GM11168 (cell line): ENCODE measurements around the gene ALG3.

Source experiments
- in situ Hi-C: fragments of 300-500 bp; cut with MboI; formaldehyde crosslinking; loops from one replicate; pipeline ENCODE4 v1.12.0; 2022; ENCODE audit warnings: low sequenced_read_pairs; ENCODE audit not compliant: unreplicated experiment

ALG3 gene

DNA sequence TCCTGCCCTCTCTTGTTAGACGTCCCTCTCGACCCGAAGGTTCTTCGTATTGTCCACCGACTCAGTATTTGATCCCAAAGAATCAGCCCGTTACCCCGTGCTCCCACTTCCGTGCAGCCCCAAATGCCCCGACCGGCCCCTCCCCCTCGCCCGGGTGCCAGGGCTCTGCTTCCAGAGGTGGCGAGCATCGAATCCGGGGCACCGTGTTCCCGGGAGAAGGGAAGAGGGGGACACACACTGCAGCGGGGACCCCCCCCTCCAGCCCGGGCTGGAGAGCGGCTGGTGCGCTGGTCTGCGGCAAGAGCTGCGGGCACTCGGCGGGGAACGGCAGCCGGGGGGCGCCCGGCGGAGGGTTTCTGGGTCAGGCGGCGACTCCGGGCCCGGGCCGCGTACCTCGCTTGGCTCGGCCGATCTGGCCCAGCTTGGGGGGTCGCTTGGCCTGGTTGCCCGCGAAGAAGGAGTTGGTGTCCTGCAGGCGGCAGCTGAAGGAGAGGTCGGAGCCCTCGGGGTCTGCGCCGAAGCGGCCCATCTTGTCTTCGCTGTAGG lies 12.0 kb upstream of the ALG3 start:
- in situ Hi-C loops: loop anchor here (25.0 kb wide), 1 partner anchor 373 kb away; the partner anchor contains the start of gene PARL

DNA sequence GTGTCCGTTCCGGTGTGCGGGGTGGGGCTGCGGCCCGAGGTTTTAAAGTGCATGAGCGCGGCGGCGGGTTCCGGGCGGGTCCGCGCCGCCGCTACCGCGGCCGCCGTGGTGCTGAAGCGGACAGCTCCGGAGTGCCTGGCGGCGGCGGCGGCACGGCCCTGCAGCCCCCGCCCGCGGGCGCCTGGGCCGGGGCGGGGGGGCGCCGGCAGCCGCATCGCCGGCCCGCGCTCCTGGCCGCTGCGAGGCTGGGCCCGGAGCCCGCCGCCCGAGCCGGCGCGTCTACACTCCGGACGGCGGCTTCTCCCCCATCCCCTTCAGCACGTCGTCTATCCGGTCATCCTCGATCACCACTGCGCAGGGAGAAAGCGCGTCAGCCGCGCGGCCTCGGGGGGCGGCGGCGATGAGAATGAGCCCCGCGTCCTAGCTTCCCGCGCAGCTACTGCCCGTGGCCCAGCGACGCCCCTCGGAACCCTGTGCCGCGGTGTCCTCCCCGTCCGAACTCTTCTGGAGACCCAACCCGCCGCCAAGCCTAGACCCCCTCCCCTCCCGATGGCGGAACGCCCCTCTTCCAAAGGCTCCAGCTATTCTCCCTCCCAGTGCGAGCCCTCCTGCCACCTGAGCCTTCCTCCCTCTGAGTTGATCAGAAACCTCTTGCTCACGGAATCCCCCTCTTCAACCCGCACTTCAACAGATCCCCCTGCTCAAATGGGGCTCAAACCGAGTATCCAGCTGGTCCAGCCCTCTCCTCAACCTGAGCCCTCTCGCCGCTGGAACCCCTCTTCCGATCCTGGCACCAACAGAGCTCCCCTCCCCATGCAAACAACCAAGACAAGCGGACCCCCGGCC lies 11.3 kb upstream of the ALG3 start:
- in situ Hi-C loops: loop anchor here (25.0 kb wide), 1 partner anchor 373 kb away; the partner anchor contains the start of gene PARL

DNA sequence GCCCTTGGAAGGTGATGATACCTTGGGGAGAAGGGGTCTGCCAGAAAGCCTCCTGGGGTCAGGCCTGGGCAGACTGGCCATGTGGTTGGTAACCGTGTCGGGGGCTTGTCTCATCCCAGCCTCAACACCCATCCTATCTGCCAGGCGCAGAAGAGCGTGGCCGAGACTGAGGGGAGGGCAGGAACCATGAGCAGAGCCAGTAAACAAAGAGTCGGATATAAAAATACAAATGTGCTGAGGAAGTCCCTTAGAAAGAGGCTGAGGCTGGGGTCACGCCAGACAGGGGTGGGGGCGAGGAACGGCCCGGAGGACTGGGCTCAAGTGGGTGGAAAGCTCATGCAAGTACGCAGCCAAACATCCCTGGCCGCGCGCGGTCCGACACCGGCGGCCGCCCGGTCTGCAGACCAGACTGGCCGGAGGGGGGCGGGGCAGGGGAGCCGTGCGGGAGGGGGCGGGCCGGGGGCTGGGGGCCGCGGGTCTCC lies 10.7 kb upstream of the ALG3 start:
- in situ Hi-C loops: loop anchor here (25.0 kb wide), 1 partner anchor 372 kb away; the partner anchor contains the start of gene PARL

DNA sequence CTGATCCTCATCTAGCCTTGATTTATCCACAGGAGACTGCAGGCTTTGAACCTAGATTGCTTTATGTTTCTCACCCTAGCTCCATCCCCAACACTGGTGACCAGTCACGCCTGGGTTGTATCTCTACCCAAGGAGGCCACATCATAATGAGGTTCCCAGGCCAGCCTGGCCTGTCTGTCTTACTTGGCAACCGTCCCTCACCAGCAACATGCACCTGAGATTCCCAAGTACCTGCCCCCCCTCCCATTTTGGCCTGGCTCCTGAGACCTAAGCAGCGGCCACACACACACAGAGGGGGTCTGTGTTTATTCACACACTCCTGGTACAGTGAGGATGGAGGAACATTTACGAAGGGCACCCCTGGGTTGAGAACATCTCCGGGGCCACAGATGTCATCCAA lies 10.2 kb upstream of the ALG3 start:
- in situ Hi-C loops: loop anchor here (25.0 kb wide), 1 partner anchor 372 kb away; the partner anchor contains the start of gene PARL

DNA sequence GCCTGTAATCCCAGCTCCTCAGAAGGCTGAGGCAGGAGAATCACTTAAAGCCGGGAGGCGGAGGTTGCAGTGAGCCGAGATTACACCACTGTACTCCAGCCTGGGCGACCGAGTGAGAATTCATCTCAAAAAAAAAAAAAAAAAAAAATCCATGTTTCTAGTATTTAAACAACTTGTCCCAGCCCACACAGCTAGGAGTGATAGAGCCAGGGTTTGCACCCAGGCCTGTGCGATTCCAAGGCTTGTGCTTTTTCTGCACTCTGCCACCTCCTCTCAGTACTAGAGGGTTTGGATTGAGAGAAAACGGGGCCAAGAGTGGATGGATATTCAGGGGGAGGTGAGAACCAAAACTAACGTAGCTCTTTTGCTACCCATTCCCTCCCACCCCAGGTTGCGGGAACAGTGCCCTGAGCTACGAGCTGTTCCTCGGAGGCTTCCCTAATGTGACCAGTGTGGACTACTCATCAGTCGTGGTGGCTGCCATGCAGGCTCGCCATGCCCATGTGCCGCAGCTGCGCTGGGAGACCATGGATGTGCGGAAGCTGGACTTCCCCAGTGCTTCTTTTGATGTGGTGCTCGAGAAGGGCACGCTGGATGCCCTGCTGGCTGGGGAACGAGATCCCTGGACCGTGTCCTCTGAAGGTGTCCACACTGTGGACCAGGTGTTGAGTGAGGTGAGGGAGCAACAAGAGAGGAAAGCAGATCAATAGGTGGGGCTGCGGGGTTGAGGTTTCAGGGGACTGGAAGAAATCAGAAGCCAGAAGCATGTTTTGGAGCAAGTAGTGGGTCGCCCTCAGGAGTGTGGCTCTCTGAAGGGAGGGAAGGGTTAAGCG lies 8.5 kb upstream of the ALG3 start:
- in situ Hi-C loops: loop anchor here (25.0 kb wide), 1 partner anchor 370 kb away; the partner anchor contains the start of gene PARL

DNA sequence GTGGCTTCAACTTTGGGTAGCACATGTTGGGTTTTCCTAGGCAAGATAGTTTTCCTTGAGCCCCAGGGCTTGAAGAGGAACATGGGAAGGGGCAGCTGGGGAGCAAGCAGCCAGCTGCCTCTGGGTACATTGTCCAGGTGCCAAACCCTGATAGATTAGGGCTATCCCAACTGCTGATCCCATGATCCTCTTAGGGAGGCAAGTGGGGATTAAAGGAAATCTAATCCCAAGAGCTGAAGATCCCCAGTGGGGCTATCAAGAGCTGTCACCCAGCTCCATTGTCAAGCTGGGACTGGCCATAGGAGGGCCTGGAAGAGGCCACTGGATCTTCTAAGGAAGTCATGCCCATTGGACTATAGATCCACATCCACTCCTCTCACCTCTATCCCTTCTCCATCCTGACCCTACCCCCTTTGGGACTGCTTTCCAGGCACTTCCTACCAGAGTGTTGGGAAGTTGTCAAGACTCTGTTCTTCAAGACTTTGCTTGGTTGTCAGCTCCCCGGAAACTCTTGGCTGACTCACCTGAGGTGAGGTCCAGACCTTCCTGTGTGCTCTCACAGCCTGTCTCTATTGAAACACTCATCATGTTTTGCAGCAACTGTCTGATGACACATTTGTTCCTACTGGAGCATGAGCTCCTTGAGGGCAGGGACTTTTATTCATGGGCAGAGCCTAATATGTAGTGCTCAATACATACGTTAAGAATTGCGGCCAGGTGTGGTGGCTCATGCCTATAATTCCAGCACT lies 6.7 kb upstream of the ALG3 start:
- in situ Hi-C loops: loop anchor here (25.0 kb wide), 1 partner anchor 368 kb away; the partner anchor contains the start of gene PARL

DNA sequence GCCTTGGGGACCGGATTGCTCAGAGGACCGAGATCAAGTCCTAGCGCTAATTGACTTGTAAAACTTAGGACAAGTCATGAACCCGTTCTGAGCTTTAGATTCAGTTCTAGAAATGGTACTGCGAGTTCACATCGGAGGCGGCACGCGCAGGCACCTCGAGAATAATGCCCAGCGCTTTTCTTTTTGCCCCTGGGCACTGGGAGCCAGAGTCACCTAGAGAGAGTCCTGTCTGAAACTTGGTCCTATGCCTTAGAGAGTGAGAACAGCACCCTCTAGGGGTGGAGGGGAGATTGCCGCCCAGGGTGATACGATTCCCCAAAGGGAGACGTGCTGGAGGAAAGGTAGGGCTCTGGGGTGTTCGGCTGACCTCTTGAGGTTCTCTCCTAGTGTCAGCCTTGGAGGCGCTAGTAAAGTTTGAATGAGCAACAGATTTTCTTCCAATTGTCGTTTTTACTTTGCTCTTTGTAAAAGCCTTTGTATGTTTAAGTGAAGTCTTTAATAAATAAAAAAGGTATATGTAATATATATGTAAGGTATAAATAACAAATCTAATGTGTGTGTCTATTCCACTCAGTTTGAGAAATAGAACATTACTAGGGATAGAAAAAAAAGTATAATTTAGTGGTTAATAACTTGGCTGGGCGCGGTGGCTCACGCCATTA lies 1.5 kb upstream of the ALG3 start:
- in situ Hi-C loops: loop anchor here (25.0 kb wide), 1 partner anchor 363 kb away; the partner anchor contains the start of gene PARL

DNA sequence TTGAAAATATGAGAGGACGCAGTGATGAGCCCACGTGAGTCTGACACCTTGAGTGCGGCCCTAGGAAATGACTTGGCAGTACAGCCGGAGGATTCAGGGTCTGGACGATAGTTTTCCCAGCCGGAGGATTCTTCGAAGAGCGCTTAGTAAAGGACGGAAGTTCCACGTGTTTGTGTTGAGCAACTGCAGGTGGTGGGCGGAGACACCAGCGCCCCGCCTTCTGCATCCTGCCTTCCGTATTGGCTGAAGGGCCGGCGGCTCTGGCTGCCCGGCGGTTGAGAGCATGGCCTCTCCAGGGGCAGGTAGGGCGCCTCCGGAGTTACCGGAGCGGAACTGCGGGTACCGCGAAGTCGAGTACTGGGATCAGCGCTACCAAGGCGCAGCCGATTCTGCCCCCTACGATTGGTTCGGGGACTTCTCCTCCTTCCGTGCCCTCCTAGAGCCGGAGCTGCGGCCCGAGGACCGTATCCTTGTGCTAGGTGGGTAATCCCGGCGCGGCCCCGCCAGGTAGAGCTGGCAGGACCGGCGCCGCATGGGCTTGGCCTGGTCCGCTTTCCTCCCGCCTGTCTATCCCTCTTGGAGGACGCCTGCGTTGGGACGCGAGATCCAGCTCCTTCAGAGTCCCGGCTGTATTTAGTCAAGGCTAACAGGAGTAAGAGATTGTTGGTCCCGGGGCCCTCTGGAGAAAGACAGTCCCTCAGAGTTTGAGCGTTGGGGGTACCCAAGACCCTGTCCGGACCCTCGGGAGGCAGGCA lies 827 bp upstream of the ALG3 start, which contains the start of gene EEF1AKMT4:
Gene EEF1AKMT4, plus strand, starts transcription at position 261 of the 755 bp plus-strand sequence. Its CDS starts 23 bp downstream, at position 284.
- in situ Hi-C loops: loop anchor here (25.0 kb wide), 1 partner anchor 362 kb away; the partner anchor contains the start of gene PARL

DNA sequence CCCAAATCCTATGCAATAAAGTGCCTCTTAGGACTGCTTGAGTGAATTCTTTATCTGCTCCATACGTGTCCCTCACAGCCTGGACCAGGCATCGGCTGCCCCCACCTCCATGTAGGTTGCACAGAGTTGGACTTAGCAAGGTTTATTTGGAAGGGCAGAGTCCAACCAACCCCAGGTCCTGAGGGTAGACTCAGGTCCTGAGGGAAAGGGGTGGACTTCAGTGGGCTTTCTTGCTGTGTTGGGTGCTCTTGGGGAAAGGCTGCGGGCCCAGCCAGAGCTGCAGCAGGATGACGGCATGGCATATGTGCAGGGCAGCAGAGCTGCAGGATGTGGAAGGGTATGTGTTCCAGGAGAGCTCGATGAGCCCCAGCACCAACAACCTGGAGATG lies 6.5 kb downstream of the ALG3 start:
- in situ Hi-C loops: no loop called here

DNA sequence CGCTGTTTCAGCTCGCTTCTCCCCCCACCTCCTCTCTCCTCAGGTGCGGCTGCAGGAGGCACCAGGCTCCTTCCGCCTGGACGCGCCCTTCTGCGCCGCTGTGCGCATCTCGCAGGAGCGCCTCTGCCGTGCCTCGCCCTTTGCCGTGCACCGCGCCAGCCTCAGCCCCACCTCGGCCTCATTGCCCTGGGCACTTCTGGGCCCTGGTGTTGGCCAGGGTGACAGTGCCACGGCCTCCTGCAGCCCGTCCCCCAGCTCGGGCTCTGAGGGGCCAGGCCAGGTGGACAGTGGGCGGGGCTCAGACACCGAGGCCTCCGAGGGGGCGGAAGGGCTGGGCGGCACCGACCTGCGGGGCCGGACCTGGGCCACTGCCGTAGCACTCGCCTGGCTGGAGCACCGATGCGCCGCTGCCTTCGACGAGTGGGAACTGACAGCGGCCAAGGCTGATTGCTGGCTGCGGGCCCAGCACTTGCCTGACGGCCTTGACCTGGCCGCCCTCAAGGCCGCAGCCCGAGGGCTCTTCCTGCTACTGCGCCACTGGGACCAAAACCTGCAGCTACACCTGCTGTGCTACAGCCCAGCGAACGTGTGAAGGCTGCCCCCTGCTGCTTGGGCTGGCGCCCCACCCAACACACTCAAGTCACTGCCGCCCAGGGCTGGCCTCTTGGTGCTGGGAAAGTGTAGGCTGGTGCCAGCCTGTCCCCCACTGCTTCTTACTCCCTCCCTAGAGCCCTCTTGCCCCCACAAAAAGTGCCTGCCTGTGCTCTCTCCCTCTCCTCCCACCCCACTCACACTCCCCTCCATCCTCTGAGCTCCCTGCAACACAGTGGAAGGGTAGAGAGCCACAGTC lies 7.1 kb downstream of the ALG3 start:
- in situ Hi-C loops: no loop called here

DNA sequence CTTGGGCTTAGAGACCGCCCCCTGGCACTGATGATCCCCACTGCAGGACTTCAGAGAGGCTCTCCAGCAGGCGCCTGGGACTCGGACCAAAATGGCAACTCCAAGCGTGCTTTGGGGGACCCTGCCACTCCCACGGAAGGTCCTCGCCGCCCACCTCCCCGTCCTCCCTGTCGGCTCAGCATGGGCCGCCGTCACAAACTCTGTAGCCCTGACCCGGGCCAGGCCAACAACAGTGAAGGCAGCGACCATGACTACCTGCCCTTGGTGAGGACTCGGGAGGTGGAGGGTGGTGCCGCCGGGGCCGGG lies 7.7 kb downstream of the ALG3 start:
- in situ Hi-C loops: no loop called here

DNA sequence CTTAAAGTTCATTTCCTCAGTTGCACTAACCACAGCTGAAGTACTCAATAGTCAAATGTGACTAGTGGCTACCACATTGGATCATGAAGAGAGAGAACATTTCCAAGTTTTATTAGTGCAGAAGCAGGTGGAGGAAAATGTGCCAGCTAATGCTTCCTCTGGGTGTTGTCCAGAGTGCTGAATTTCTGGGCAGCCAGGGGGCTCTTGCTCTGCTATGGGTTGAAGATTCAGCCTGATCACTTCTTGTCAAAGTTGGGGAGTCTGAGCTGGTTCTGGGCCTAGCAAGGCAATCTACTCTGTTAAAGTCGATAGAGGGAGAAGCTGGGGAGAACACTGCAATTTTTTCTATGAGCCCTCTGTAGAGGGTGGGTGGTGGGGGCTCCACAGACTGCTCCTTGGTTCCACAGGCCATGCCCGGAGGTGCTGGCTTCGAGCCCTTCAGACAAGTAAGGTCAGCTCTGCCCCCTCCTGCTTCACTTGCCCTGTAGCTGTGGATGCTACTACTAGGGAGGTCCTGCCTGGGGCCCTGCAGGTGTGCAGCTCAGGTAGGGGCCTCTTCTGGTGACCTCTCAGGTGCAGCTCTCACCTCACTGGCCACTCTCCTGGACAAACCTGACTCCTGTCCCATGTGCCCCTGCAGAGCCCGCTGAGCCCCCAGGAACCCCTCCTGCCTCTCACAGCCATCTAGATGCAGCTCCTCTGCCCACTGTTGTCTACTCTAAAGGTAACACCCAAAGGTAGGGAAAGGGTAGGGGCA lies 8.2 kb downstream of the ALG3 start:
- in situ Hi-C loops: no loop called here

DNA sequence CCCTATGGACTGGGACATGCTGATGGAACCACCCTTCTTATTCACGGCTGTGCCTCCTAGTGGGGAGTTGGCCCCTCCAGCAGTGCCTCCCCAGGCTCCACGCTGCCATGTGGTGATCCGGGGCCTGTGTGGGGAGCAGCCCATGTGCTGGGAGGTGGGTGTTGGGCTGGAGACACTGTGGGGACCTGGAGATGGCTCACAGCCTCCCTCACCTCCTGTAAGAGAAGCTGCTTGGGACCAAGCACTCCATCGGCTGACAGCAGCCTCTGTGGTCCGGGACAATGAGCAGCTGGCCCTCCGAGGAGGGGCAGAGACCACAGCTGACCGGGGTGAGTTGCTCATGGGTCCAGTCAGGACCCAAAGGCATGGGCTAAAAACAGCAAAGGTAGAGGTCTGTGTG lies 9.1 kb downstream of the ALG3 start:
- in situ Hi-C loops: no loop called here

DNA sequence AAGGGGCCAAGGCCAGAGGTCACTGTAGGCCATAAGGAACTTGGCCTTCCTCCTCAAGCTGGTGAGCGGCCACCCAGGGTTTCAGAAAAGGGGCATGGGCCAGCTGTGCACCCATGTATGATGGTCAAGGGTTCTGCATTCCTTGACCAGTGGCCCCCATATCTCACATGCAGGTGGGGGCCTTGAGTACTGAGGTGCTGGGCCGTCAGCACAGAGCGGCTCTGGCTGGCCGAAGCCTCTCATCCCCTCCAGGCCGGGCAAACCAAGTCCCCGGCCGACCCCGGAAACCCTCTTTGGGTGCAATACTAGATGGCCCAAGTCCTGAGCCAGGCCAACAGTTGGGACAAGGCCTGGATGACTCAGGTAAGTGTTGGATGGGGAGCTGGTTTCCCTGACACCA lies 9.5 kb downstream of the ALG3 start:
- in situ Hi-C loops: no loop called here

DNA sequence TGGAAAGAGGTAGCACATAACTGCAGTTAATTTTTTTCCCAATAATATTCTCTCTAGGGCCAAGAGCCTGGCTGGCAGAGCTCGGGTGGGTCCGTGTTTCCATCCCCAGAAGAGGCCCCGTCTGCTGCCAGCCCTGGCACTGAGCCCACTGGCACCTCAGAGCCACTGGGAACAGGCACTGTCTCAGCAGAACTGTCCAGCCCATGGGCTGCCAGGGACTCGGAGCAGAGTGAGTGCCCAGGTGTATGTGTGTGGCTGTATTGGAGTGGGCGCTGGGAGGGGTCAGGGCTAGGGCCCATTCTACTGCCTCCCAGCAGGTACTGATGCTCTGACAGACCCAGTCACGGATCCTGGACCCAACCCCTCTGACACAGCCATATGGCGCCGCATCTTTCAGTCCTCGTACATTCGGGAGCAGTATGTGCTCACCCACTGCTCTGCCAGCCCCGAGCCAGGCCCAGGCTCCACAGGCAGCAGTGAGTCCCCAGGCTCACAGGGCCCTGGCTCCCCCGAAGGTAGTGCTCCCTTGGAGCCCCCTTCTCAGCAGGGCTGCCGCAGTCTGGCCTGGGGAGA lies 10.4 kb downstream of the ALG3 start:
- in situ Hi-C loops: no loop called here

DNA sequence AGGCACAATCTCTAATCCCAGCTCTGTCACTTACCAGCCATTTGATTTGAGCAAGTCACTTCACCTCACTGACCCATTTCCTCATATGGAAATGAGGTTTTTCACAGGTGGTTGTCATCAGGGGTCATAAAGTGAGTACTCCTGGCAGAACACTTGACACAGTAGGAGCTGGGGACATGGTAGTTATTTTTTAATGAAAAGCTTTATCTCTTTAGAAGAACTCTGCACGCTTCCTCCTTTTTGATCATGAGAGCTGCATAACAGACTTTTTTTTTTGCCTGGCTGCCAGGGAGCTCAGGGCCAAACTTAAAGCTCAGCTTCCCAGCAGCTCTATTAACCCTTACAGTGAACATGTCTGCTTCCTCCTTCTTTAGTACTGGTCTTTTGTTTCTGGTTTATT lies 11.0 kb downstream of the ALG3 start:
- in situ Hi-C loops: no loop called here

DNA sequence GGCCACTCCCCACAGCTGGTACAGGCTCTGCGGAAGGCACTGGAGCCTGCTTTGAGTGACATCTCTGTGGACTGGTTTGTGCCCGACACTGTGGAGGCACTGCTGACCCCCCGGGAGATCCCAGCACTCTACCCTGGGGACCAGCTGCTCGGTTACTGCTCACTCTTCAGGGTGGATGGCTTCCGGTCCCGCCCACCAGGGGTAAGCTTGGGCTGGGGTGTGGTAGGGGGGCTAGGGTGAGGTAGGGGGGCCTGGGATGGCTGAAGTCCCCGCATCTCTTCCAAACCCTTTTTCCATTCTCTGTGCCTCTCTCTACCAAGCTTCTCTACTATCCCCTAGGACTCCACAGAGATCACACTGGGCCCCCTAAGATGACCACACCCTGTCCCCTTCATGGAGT lies 11.6 kb downstream of the ALG3 start:
- in situ Hi-C loops: no loop called here
